NCI-H460 (cell line): ENCODE results near the gene ZNF563. TPM values are rescaled to one million over a fixed set of nuclear protein-coding genes. Genes with fewer than 3 reads are reported as not detected.
A peak's percentile ranks its signal among the peaks of the same experiment; 100 is the strongest.

Source experiments
- DNase-seq: peaks from one replicate; pipeline ENCODE4 v3.0.0-alpha.2; 2016; ENCODE audit warnings: low read depth; ENCODE audit errors: extremely low read depth
- small RNA-seq, 2 experiments: library from RNA; depleted of rRNA; stranded (forward); fragments of <200 nt; gene quantifications; one replicate each; pipeline ENCODE3, GENCODE V24; 2014
- total RNA-seq: library from RNA; depleted of rRNA; stranded (reverse); fragments of >200 nt; shearing (Covaris generic); gene quantifications from 2 replicates; pipeline ENCODE4 v1.2.3, GENCODE V29; 2014; rRNA removed

ZNF563 gene
- total RNA-seq, 1 experiment from 2014 or later = not detected

- no peak for DNase-seq
These were observed 38.2 kb downstream of the ZNF563 start for GRCh38 chr19:12295191-12295590.

- DNase-seq = peak; percentile 18
These were observed 38.9 kb downstream of the ZNF563 start, which contains the start of gene ZNF44 for GRCh38 chr19:12294249-12295158. Gene ZNF44, minus strand, starts transcription at chr19:12294883. Its CDS starts 189 bp downstream, at chr19:12294694.

GRCh38 chr19:12293777-12294248 is 39.6 kb downstream of the ZNF563 start:
- no peak for DNase-seq

GRCh38 chr19:12289790-12290065 is 43.7 kb downstream of the ZNF563 start:
- DNase-seq = no peak

- DNase-seq = no peak
These were observed 45.4 kb downstream of the ZNF563 start for GRCh38 chr19:12287958-12288500.

DNA sequence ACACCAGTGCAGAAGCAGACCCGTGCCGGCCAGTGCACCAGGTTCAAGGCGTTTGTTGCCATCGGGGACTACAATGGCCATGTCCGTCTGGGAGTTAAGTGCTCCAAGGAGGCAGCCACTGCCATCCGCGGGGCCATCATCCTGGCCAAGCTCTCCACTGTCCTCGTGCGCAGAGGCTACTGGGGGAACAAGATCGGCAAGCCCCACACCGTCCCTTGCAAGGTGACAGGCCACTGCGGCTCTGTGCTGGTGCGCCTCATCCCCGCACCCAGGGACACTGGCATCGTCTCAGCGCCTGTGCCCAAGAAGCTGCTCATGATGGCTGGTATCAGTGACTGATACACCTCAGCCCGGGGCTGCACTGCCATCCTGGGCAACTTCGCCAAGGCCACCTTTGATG is 48.8 kb downstream of the ZNF563 start:
- no peak for DNase-seq

- no peak for DNase-seq
These were observed 49.2 kb downstream of the ZNF563 start for GRCh38 chr19:12284226-12284625.

- DNase-seq = no peak
These were observed 54.7 kb downstream of the ZNF563 start for GRCh38 chr19:12278713-12279112.

GRCh38 chr19:12272980-12273901 is 60.2 kb downstream of the ZNF563 start:
- DNase-seq = no peak

DNA sequence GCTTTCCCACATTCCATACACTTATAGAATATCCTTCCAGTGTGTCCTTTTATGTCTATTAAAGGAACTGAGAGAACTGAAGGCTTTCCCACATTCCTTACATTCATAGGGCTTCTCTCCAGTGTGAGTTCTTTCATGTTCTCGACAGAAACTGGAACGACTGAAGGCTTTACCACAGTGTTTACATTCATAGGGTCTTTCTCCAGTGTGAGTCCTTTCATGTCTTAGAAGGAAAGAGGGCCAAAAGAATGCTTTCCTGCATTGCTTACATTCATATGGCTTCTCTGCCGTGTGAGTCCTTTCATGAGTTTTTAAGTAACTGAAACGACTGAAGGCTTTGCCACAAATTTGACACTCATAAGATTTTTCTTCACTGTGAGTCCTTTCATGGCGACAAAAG is 61.0 kb downstream of the ZNF563 start:
- DNase-seq = no peak

DNA sequence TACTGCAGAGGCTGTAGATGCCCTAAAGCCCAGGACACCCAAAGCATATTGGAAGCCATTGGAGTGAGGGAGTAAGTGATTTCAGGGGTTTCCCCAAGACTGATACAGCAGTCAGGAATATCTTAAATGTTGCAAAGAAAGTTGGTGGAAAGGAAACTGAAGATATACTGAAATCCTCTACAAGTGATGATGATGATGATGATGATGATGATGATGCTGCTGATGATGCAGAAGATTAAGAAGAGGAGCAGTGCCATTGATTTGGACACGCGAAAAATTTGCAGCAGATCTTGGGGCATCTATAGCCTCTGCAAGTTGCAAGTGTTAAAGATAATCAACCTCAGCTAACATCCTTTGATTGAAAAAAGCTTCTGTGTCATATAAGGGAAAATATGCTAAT is 62.6 kb downstream of the ZNF563 start:
- no peak for DNase-seq

Small RNA genes lying within 50 kb of the gene (small RNA-seq; reads per million reads assigned to genes)
- gene RPS29P23 = 0 reads per million in 2 experiments

Other genes starting within 250 kb of the ZNF563 start
- gene ZNF20, start 193.3 kb downstream of the ZNF563 start, total RNA-seq = 0.75 and 1.7 TPM in 2 replicates
- not detected in 2 replicates for gene ZNF625, start 176.9 kb downstream of the ZNF563 start, total RNA-seq
- gene ZNF136, start 170.5 kb downstream of the ZNF563 start, total RNA-seq = 3.7 and 3.9 TPM in 2 replicates
- 0.17 and 0.32 TPM in 2 replicates for gene ZNF44, start 38.8 kb downstream of the ZNF563 start, total RNA-seq
- gene ZNF442, start 32.0 kb upstream of the ZNF563 start, total RNA-seq = not detected in 2 replicates
- 1.6 and 2.5 TPM in 2 replicates for gene ZNF799, start 67.6 kb upstream of the ZNF563 start, total RNA-seq
- 1.1 and 1.4 TPM in 2 replicates for gene ZNF443, start 107.4 kb upstream of the ZNF563 start, total RNA-seq
- gene ZNF709, start 151.2 kb upstream of the ZNF563 start, total RNA-seq = 0.15 TPM in 1 of 2 replicates, not detected in the other
- gene ZNF564, start 217.8 kb upstream of the ZNF563 start, total RNA-seq = 3.5 and 4.1 TPM in 2 replicates